ENCODE data around the gene DCTN5. TPM values are rescaled to one million over a fixed set of nuclear protein-coding genes. Genes with fewer than 3 reads are reported as not detected.
"Not testable (repeated sequence)": the region's sequence is repeated elsewhere in the genome, so short reads cannot be mapped to it uniquely, and the experiment has no call there.

Gene DCTN5
- total and polyA plus RNA-seq, 2 donors (not counting 1 experiment from before 2014, with no cell fraction given): 39.6 to 96.7 TPM

GRCh38 chr16:23607726-23608125, 33.5 kb upstream of the DCTN5 start:
- Histone ChIP-seq H3K4me1 (ENCODE audit: control insufficient read depth, extremely low read depth, insufficient read depth, low read length) (no peaks in the 10 kb centered on the region), H3K4me2 (ENCODE audit: extremely low read depth, insufficient read depth, low read length) (no peak overlapping the region), H3K27me3 (ENCODE audit: control insufficient read depth, insufficient read depth, low read length) (no peaks in the 10 kb centered on the region), H2AFZ (ENCODE audit: low read length) (no peak overlapping the region), H3K4me3 (replicated peaks in 1 of 4; ENCODE audit: control extremely low read depth in 1 of 4, insufficient read depth in 1 of 4, low read depth in 3 of 4, low read length in 4 of 4) (no peak overlapping the region), H3K9me3 (ENCODE audit: control insufficient read depth, insufficient read depth, low read depth, low read length) (no peaks in the 10 kb centered on the region), H3K9ac (ENCODE audit: insufficient read depth, low read length) (no peak overlapping the region), H3K27ac (ENCODE audit: insufficient read depth, low read length) (no peak overlapping the region), H3K36me3 (ENCODE audit: control insufficient read depth, insufficient read depth, low read length) (peaks cover 2% of the 10 kb centered on the region), H3K79me2 (ENCODE audit: control insufficient read depth, insufficient read depth, low read length) (no peaks in the 10 kb centered on the region), H4K20me1 (ENCODE audit: control insufficient read depth, extremely low read depth, insufficient read depth, low read length) (no peaks in the 10 kb centered on the region)
- TF ChIP-seq CTCF (conservative IDR thresholded peaks at IDR 0.05 in 1 of 2, IDR thresholded peaks at IDR 0.05 in 1 of 2; ENCODE audit: low read depth in 1 of 2, low read length in 2 of 2) (no peak), EZH2 (IDR thresholded peaks at IDR 0.05; ENCODE audit: low read length, missing control alignments) (no peak)
- DNase-seq (ENCODE audit: low read depth in 2 of 2): peak in 1 of 2 donors; percentile 17

GRCh38 chr16:23608194-23608593, 33.1 kb upstream of the DCTN5 start:
- peak; percentile 27 to 66 for DNase-seq (ENCODE audit: low read depth in 2 of 2)
- TF ChIP-seq EZH2 (IDR thresholded peaks at IDR 0.05; ENCODE audit: low read length, missing control alignments) (no peak), CTCF (conservative IDR thresholded peaks at IDR 0.05 in 1 of 2, IDR thresholded peaks at IDR 0.05 in 1 of 2; ENCODE audit: low read depth in 1 of 2, low read length in 2 of 2) (no peak)
- Histone ChIP-seq H2AFZ (ENCODE audit: low read length) (no peak overlapping the region), H3K27ac (ENCODE audit: insufficient read depth, low read length) (no peak overlapping the region), H3K9me3 (ENCODE audit: control insufficient read depth, insufficient read depth, low read depth, low read length) (no peaks in the 10 kb centered on the region), H3K27me3 (ENCODE audit: control insufficient read depth, insufficient read depth, low read length) (no peaks in the 10 kb centered on the region), H3K36me3 (ENCODE audit: control insufficient read depth, insufficient read depth, low read length) (peaks cover 2% of the 10 kb centered on the region), H3K4me3 (replicated peaks in 1 of 4; ENCODE audit: control extremely low read depth in 1 of 4, insufficient read depth in 1 of 4, low read depth in 3 of 4, low read length in 4 of 4) (no peak overlapping the region), H3K9ac (ENCODE audit: insufficient read depth, low read length) (no peak overlapping the region), H3K79me2 (ENCODE audit: control insufficient read depth, insufficient read depth, low read length) (no peaks in the 10 kb centered on the region), H3K4me2 (ENCODE audit: extremely low read depth, insufficient read depth, low read length) (no peak overlapping the region), H3K4me1 (ENCODE audit: control insufficient read depth, extremely low read depth, insufficient read depth, low read length) (no peaks in the 10 kb centered on the region), H4K20me1 (ENCODE audit: control insufficient read depth, extremely low read depth, insufficient read depth, low read length) (no peaks in the 10 kb centered on the region)

- DNase-seq (ENCODE audit: low read depth in 2 of 2): no peak
- H3K9me3 ChIP-seq (ENCODE audit: control insufficient read depth, insufficient read depth, low read depth, low read length): no peaks in the 10 kb centered on the region
- no peaks in the 10 kb centered on the region for H3K79me2 ChIP-seq (ENCODE audit: control insufficient read depth, insufficient read depth, low read length)
- TF ChIP-seq CTCF (conservative IDR thresholded peaks at IDR 0.05 in 1 of 2, IDR thresholded peaks at IDR 0.05 in 1 of 2; ENCODE audit: low read depth in 1 of 2, low read length in 2 of 2) (no peak), EZH2 (IDR thresholded peaks at IDR 0.05; ENCODE audit: low read length, missing control alignments) (no peak)
- no peak overlapping the region for H3K4me2 ChIP-seq (ENCODE audit: extremely low read depth, insufficient read depth, low read length)
- no peaks in the 10 kb centered on the region for H3K27me3 ChIP-seq (ENCODE audit: control insufficient read depth, insufficient read depth, low read length)
- no peaks in the 10 kb centered on the region for H4K20me1 ChIP-seq (ENCODE audit: control insufficient read depth, extremely low read depth, insufficient read depth, low read length)
- H3K4me3 ChIP-seq (replicated peaks in 1 of 4; ENCODE audit: control extremely low read depth in 1 of 4, insufficient read depth in 1 of 4, low read depth in 3 of 4, low read length in 4 of 4): no peak overlapping the region
- H3K4me1 ChIP-seq (ENCODE audit: control insufficient read depth, extremely low read depth, insufficient read depth, low read length): no peaks in the 10 kb centered on the region
- no peak overlapping the region for H3K27ac ChIP-seq (ENCODE audit: insufficient read depth, low read length)
- no peaks in the 10 kb centered on the region for H3K36me3 ChIP-seq (ENCODE audit: control insufficient read depth, insufficient read depth, low read length)
- H3K9ac ChIP-seq (ENCODE audit: insufficient read depth, low read length): no peak overlapping the region
- no peak overlapping the region for H2AFZ ChIP-seq (ENCODE audit: low read length)
Measured at GRCh38 chr16:23609929-23610328, 31.3 kb upstream of the DCTN5 start.

- not testable (repeated sequence) for H3K4me1 ChIP-seq (ENCODE audit: control insufficient read depth, extremely low read depth, insufficient read depth, low read length); H3K9ac ChIP-seq (ENCODE audit: insufficient read depth, low read length); H3K36me3 ChIP-seq (ENCODE audit: control insufficient read depth, insufficient read depth, low read length); DNase-seq (ENCODE audit: low read depth in 2 of 2); H4K20me1 ChIP-seq (ENCODE audit: control insufficient read depth, extremely low read depth, insufficient read depth, low read length); H2AFZ ChIP-seq (ENCODE audit: low read length); H3K9me3 ChIP-seq (ENCODE audit: control insufficient read depth, insufficient read depth, low read depth, low read length); H3K27ac ChIP-seq (ENCODE audit: insufficient read depth, low read length); H3K4me3 ChIP-seq (replicated peaks in 1 of 4; ENCODE audit: control extremely low read depth in 1 of 4, insufficient read depth in 1 of 4, low read depth in 3 of 4, low read length in 4 of 4); H3K27me3 ChIP-seq (ENCODE audit: control insufficient read depth, insufficient read depth, low read length); H3K79me2 ChIP-seq (ENCODE audit: control insufficient read depth, insufficient read depth, low read length); H3K4me2 ChIP-seq (ENCODE audit: extremely low read depth, insufficient read depth, low read length)
Measured at GRCh38 chr16:23610905-23611304, 30.4 kb upstream of the DCTN5 start.
